GM18517 (cell line): Measurements from ENCODE around the gene NUB1.

Experiments
- ATAC-seq: cut with Tn5 transposase; IDR thresholded peaks from one replicate; pipeline ENCODE4 v1.9.1; 2021; ENCODE audit warnings: mild to moderate bottlenecking, moderate library complexity; ENCODE audit not compliant: unreplicated experiment

NUB1 gene

DNA sequence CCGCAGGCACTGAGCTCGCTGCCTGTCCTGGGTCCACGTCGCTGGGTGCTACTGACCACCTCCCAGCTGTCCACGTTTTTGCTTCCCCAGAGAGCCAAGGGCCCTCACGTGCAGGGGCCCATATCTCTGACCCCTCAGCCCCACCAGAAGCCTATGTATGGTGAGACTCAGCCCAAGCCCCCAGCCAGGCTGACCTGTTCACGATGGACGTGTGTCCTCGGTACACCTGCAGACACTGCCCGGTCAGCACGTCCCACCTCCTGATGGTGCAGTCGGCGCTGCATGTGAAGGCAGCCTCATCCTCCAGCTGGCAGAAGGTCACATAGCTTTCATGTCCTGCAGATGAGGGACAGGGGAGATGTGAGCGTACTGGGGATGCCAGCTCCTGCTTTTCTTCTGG lies 58.3 kb downstream of the NUB1 start:
- ATAC-seq, result no peak

DNA sequence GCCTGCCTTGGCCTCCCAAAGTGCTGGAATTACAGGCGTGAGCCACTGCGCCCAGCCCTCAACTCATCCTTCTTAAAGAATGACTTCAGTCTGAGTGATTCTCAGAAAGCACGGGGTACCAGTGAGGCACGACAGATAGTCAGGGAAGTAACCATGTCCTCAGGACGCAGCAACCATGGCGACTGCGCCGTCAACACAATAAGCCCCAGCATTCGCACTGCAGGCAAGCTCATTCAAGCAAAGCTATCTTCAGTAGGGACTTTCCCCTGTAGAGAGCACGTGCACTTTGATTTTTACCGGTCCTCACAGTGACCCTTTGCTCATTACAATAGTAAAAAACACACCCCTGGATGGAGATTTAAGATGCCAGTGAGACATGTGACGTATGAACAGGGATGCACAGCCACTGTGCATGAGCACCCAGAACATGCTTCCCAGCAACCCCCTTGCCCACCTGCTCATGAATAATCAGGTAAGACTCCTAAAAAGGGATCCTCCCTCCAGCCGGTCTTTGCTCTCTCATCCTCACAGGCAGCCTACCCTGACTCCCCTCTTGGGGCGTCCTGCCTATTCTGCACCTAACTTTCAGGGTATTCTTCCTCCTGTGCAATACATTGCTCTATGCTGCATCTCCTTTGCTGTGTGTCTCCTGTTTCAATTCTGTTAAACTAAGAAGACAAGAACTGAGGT lies 59.2 kb downstream of the NUB1 start:
- peak; percentile 73 for ATAC-seq

DNA sequence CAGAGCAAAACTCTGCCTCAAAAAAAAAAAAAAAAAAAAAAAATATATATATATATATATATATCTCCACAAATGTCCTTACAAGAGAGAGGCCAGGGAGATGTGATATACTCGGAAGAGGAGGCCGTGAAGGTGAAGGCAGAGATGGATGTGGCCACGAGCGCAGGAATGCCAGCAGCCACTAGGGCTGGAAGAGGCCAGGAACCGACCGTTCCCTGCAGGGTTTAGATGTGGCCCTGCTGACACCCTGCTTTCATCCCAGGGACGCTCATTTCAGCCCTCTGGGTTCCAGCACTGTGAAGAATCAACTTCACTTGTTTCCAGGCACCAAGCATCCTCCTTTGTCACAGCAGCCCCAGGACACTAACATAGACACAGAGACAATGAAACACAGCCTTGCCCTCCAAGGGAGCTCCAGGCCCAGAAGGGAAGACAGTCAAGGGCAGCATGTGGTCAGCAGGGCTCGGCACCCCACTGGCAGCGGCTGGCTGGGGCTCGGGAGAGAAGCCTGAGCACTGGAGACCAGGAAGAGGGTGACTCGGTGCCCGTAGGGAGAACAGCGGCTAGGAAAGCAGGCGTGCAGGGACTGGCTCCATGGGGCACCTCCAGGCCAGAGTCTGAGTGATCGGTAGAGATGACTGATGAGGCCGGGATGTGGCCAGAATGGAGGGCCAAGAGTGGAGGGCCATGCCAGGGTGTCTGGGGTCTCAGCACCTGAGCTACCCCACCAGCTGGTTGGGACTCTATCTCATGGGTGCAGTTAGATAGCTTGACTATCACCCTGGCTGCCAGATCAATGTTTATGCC lies 60.6 kb downstream of the NUB1 start:
- no peak for ATAC-seq

DNA sequence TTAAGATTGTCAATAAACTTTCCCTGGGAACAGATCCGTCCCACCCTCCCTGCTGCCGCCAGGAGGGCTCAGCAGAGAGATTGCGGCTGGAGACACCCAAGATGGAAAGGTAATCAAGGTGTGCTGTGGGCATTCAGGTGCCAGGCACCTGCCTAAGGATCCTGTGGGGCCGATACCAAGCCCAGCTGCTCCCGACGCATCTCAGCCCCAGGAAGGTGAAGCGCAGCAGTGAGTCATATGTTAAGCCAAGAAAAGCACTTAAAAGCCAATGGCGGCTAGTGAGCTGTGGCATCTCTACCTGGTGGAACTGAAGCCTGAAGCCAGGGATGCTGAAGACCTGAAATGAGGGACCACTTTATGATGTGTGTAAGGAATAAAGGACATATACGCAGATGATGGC lies 62.2 kb downstream of the NUB1 start:
- ATAC-seq, result no peak

DNA sequence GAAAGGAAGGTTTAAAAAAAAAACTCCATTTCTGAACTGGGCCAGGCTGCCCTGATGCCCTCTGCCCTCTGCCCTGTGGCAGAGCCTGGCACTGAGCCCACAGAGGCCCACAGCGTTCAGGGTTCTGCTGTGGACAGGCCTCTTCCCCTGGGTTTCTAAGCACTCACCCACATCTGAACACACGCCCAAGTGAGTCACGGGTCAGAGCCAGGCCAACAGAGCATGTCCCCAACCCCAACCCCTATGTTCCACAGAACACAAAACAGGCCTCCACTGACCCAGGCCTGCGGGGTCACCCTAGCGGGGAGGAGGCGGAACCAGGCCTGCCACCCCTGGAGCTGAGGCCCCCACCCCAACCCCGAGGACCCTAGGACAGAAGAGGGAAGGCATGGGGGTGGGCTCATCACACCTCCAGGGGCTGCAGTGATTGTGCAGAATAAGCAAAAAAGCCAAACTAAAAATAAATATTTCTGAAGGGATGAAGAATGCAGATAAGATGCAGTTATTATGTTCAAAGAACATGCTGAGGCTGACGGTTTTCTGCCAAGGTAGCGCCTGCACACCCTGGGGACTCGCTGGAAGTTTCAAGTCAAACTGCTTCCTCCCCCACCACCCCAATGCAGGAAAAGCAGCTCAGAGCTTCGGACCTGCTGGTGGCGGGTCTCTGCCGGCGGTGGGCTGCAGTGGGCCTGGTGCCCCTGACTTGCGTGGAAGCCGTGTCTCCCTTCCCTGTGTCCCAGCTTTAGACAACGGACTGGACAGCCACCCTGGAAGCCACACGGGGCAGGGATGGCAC lies 62.8 kb downstream of the NUB1 start:
- ATAC-seq, result no peak

DNA sequence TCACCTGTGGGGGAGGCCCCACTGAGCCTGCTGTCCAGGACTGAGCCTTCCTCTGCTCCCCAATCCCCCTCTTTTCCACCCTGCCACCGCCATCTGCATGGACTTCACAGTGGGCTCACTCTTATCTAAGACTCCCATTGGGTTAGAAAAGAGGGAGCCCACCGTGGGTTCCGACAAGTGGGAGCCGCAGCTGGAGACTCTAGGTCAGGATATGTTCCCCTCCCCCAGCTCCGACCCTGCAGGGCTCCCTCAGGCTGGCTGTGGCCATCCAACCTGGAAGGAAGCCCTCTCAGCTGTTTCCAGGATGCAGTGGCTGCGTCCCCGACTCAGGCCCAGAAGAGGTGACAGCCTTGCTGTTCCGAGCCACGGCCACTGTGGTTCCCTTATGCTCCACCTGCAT lies 63.4 kb downstream of the NUB1 start:
- ATAC-seq, result no peak

DNA sequence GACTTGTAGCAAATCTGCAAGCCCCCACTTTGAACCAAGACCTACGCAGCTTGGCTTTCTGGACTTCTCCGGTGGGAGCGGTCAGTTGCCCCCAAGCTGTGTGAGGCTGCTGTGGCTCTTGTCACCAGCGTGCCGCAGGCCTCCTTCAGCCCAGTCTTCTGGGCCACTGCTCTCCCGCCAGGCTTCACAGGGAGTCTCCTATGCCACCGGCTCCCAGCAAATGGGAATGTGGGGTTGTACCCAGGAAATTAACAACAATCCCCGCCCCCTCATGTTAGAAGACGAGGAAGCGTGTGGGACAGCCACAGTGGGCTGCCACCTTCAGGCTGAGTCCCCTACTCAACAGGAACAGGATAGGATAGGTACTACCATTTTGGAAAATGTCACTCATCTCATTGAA lies 64.0 kb downstream of the NUB1 start:
- ATAC-seq, result no peak

DNA sequence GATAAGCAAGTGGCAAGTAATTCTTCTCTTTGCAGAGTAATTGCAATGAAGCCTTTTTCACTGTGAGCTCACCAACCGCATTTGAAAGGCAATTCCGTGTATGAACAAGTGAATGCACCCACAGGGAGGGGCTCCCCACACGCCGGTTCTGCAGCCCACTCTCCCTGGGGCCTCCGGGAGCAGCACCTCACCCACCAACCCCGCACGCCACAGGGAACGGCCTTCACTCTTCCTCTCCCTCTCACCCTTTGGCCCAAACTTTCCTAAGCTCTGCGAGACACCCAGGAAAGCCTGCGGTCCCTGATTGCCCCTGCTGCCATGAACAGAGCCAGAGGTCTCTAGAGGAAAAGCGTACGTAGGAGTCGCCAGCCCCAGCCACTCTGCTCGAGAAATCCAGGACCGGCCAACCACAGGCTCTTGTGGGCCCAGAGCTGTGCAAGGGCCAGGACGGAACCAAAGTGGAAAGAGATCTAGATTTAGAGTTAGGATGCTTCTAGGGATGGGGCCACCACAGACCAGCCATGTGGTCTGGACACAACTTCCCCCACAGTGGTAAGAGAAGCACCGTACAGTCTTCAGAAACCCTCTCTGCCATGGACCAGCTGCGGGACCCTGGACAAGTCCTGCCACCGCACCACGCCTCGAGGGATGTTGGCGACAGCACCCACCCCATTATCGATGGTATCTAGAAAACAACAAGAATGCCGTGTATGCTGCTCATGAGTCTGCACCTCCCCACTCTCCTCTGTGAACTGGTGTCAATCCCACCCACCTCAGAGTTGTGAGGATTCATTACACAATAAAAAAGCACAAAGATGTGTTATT lies 64.7 kb downstream of the NUB1 start:
- ATAC-seq, result no peak

DNA sequence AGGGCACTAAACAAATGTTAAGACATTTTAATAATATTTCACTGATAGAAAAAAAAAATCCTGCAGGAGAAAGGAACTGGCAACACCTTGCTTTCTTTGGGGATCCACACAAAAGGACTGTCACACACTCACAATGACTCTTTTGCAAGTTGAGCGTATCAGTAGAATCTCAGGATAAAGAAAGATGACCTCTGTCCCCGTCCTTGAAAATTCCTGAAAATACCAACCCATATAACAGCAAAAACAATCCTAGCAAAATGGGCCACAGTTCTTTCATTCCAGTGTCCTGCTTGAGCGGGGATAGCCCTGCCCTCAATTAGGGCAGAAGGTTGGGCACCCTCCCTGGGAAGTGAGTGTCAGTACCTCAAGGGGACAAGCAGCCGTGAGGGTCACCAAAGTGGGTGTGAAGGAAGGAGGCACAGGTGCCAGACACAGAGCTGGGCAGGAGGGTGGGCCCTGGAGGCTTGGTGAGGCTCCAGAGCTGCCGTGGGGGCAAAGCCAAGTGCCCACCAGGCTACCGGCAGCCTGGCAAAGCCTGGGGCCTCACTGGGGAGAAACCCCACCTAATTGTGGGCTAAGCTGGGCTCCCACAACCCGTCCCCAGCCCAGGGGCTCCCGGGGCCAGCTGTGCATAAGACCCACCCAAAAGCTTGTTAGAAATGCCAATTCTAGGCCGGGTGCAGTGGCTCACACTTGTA lies 65.4 kb downstream of the NUB1 start:
- ATAC-seq, result no peak

DNA sequence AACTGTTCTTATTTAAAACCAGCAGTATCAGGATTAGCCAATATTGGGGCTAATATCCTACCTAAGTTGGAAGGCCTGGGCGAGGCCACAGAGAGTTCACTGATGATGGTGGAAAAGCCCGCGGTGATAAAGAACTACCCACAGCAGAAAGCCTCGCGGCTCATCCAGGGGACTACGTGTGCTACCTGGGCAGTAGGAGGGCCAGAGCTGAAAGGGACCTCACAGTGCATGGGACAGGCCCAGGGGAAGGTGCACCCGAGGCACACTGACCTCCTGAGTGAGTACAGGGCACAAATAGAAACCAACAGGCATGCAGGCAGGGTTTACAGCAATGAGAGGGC lies 66.9 kb downstream of the NUB1 start:
- ATAC-seq, result no peak

DNA sequence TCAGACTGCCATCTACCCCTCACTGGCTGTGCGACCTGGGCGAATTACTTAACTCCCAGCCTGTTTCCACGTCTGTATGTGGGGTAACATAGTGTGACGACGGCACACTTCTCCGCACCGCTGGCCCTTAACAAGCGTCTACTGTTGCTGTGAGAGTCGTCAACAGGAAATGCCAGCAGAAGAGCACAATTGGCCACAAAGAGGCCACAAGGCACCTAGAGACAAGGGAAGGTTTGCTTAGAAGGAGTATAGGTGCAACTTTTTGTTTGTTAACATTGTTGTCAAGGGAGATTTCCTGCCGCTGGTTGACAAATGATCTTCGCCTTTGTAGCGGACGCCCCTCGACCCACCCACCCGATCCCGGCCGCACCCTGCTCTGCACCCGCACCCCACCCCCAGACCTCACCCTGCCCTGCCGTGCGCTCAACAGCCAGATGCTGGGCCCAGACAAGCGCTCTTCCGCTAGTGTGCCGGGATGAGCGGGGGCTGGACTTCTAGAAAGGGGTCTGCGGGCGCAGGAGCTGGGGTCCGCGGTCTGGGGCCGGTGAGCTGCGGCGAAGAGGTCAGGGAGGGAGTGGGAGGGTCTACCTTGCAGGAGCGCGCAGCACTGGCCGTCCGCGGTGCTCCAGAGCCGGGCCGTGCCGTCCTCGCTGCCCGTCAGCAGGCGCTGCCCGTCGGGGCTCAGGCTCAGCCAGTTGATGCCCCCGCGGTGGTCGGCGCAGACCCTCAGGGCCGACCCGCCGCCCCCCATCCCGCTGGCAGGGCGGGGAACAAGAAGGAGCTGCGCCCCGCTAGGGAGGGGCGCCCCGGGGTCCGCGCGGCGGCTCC lies 67.4 kb downstream of the NUB1 start:
- no peak for ATAC-seq

DNA sequence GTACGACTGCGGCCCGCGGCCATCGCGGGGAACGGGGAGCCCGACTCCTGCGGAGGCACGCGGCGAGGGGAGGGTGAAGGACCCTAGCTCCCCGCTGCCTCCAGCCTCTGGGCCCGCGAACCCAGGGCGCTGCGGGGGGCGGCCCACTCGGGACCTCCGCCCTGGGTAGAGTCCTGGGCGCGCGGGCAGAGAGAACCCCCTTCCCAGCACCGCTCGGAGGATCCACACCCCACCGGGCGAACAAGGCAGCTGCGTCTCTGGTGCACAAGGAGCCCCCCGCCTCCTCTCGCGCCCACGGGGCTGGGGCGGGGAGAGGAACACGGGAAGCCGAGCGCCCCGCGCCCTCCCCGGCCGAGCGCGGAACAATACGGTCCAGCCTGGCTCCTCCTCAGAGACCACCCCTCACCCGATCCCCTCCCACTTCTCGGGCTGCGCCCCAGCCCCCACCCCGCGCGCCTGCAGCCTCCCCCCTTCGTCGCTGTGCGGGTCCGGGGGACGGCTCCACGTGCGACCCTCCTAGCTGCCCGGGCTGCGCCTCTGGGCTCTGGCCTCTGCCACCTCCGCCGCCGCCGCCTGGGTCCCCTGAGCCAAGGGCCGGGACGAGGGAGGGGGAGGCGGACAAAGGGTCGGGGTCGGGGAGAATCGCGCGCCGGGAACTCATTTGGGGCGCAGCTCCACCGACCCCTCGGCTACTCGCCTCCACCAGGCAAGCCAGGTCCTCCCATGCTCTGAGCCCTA lies 68.2 kb downstream of the NUB1 start, which contains the start of gene WDR86:
TSS of gene WDR86 (minus strand) at position 372 of the 738 bp plus-strand sequence. CDS start 449 bp downstream, outside the sequence.
- no peak for ATAC-seq

DNA sequence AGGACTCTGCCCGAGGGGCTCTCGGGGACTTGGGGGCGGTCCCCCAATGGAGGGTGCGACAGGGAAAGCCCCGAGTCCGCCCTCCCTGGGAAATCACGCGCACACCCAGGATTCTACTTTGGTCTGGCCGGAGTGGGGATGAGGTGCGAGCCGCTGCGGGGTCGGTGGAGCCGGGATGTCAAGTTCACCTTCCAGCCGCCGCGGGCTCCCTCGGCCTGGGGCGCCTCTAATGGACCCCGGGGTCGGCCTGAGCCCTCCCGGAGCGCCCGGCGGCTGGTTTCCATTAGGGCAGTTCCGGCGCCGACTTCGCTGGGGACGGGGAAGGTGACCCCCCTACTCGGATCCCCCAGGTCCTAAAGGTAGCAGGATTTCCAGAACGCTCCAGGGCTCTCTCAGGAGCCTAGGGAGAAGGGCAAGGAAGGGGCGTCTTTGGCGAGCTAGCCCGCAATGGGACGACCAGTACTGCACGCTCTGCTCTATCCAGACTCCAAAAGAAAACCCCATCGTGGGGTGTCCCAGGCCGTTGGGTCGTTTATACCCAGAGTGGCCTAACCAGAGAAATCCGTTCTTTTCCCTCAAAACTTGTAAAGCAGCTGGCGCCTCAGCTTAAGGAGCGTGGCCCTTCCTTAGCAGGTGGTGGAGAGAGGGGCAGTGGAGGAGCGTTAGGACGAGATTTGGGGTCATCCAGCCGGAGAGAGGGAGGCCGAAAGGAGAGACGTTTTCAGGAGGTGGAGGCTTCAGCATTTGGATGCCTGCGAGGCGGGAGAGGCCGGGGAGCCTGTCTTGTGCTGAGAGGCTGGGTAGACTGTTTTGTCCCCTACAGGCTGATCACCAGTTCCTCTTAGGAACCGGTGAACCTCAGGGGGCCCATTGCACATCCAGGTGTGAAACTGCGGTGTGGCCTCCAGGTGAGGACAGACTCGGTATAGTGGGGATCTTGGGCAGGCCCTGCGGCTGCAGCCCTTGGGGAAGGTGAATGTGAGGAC lies 69.1 kb downstream of the NUB1 start:
- no peak for ATAC-seq

DNA sequence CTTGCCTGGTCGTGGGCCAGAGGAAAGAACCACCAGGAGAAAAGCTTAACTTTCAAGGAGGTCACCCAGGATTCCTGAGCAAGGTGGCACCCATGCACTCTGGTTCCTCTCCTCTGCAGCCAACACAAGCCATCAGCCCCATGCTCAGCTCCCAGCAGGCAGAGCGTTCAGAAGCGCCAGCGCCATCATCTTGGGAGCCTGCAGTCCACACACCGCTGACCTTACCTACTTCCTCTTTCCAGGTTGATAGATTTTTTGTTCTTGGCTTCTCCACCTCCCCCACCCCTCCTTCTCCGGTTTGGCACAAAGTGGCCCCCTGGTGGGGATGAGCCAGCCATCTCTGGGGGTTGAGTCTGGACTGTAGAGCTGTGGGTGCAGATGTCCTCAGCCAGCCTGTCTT lies 69.9 kb downstream of the NUB1 start:
- ATAC-seq, result no peak

DNA sequence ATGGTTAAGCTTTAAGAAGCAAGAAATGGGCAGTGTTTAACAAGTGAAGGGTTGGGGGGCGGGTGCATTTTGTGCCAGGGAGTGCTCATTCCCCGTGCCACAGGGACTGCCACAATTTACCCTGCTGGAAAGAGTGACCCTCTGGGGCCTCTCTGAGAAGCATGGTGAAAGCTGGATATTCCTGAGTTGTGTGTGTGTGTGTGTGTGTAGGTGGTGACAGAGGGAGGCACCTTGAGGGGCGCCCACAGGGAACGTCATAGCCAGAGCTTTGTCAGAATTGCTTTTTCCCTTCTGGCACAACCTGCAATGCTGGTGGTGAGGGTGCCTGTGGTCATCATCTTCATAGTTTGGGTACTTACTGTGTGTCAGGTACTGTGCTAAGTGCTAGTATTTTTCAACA lies 70.7 kb downstream of the NUB1 start:
- no peak for ATAC-seq

DNA sequence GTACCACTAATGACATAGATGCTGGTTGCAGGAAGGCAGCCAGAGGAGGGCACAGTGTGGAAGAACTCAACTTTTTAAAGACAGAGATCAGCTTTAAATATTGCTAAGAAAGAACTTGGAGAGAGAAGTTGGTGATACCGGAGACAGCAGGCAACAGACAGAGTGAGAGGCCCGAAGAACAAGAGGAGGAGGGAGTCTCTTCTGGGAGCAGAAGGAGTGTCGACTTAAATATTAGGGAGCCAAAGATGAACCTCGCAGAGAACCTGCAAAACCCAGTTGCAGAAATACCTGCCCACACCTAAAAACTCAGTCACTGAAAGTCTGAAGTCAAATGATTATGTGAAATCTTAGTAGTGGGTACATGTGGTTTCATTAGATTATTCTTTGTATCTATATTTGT lies 71.6 kb downstream of the NUB1 start:
- no peak for ATAC-seq

DNA sequence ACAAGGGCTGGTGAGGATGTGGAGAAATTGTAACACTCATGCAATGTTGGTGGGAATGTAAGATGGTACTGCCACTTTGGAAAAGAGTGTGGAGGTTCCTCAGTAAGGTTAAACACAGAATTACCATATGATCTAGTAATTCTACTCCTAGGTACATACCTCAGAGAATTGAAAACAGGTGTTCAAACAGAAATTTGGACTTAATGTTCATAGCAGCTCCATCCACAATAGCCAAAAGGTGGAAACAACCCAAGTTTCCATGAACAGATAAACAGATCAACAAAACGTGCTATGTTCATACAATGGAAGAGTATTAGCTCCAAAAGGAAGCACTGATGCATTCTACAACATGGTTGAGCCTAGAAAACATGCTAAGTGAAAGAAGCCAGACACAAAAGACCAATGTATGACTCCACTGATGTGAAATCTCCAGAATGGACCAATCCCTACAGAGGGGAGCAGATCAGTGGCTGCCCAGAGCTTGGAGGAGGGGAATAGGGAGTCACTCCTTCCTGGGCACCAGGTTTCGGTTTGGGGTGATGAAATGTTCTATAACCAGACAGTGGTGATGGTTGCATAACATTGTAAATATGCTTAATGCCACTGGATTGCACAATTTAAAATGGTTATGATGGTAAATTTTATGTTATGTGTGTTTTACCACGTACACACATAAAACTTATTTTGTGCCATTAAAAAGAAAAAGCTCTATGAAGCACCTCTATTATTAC lies 73.9 kb downstream of the NUB1 start:
- no peak for ATAC-seq
